Measurements from ENCODE around the gene MLST8. TPM values are rescaled to one million over a fixed set of nuclear protein-coding genes. Genes with fewer than 3 reads are reported as not detected.
A peak's percentile ranks its signal among the peaks of the same experiment; 100 is the strongest.

The MLST8 gene
- total RNA-seq, 2 experiments from 2014 or later, result 22.9 to 26.4 TPM

DNA sequence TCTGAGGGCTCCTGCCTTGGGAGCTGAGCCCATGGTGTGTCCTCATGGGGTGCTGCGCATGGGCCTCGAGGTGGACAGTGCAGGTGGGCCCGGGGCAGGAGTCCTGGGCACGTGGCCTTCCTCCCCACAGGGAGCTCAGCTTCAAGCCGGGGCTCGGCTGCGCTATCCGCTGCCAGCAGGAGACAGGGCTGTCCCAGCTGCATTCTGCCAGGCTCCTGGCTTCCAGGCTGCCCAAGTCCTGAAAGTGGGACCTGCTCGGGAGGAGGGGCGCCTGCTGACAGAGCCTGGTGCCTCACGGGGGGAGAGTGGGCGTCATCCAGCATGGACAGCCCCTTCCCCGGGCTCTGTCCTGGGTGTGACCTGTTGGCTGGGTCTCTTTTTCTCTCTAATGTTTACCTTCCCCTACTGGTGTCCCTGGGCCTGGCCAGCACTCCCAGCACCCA is 42.6 kb upstream of the MLST8 start:
- no peaks in the 10 kb centered on the region for H3K9me3 Mint-ChIP-seq
- H3K4me3 Mint-ChIP-seq, result no peak overlapping the region
- POLR2A ChIA-PET, result no interaction called here
- no peak overlapping the region for H3K4me3 ChIP-seq (ENCODE audit: low read length)
- CTCF ChIA-PET, result no interaction called here
- ATAC-seq (ENCODE audit: poor library complexity) (no peak), DNase-seq (no peak)
- peak overlapping the region in 1 of 2 donors; percentile 13 for H3K27ac ChIP-seq (ENCODE audit: low read depth in 1 of 2, low read length in 2 of 2)
- peaks cover 21% of the 10 kb centered on the region for H3K36me3 ChIP-seq (ENCODE audit: insufficient read depth, low read length)
- H3K4me1 Mint-ChIP-seq (ENCODE audit: low read depth), result peaks cover 4% of the 10 kb centered on the region
- peaks cover 4% of the 10 kb centered on the region for H3K36me3 Mint-ChIP-seq (ENCODE audit: low read depth)
- no peaks in the 10 kb centered on the region for H3K27me3 Mint-ChIP-seq
- H3K9me3 ChIP-seq (ENCODE audit: control insufficient read depth in 1 of 2, insufficient read depth in 1 of 2, low read length in 2 of 2), result peaks cover 0 to 11% of the 10 kb centered on the region in 2 experiments
- no peak for TF ChIP-seq CTCF (IDR thresholded peaks at IDR 0.05)
- no peaks in the 10 kb centered on the region for H3K27me3 ChIP-seq (ENCODE audit: control insufficient read depth in 1 of 2, insufficient read depth in 2 of 2, low read length in 2 of 2)
- peaks cover 33% of the 10 kb centered on the region for H3K4me1 ChIP-seq (ENCODE audit: insufficient read depth, low read length)
- peak overlapping the region; percentile 36 for H3K27ac Mint-ChIP-seq
- intact Hi-C loops (cut with DNase I, micrococcal nuclease), result no loop called here

DNA sequence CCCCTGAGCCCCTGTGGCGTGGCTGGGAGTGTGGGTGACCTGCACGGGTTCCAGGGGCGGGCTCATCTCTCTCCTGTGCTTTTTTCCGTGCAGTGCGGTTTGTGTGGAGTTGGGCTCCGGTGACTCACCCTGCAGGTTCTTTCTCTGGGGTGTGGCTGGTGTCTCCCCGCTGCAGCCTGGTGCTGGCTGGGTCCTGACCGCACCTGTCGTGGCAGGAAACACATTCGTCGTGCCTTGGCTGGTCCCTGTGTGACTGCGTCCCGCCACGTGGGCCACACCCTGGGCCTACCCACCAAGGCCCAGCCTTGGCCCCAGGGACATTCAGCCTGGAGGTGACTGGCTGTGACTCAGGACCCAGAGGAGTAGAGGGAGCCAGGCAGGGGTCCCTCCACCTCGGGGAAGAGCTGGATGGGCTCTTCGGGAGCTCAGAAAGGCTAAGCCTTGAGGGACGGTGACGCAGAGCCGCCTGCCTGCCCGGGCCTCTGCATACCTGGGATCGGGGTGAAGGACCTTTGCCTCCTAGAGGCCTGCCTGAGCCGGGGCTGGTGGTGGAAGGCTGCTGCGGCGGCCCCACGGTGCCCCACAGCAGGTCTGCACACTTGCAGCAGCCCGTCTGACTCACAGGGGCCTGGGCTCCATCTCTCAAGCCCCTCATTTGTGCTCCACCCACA is 41.9 kb upstream of the MLST8 start:
- Mint-ChIP-seq H3K27me3 (no peaks in the 10 kb centered on the region), H3K4me1 (ENCODE audit: low read depth) (peaks cover 4% of the 10 kb centered on the region), H3K27ac (peak overlapping the region; percentile 36), H3K9me3 (no peaks in the 10 kb centered on the region), H3K36me3 (ENCODE audit: low read depth) (peaks cover 4% of the 10 kb centered on the region), H3K4me3 (no peak overlapping the region)
- no peak overlapping the region for H3K4me3 ChIP-seq (ENCODE audit: low read length)
- CTCF ChIA-PET, result no interaction called here
- TF ChIP-seq CTCF (IDR thresholded peaks at IDR 0.05), result no peak
- ATAC-seq (ENCODE audit: poor library complexity) (peak; percentile 63), DNase-seq (peak in 5 of 14 experiments; percentile 19 to 72 (median 44))
- H3K4me1 ChIP-seq (ENCODE audit: insufficient read depth, low read length), result peaks cover 27% of the 10 kb centered on the region
- peak overlapping the region in 1 of 2 donors; percentile 17 for H3K27ac ChIP-seq (ENCODE audit: low read depth in 1 of 2, low read length in 2 of 2)
- peaks cover 23% of the 10 kb centered on the region for H3K36me3 ChIP-seq (ENCODE audit: insufficient read depth, low read length)
- POLR2A ChIA-PET, result no interaction called here
- intact Hi-C loops (cut with DNase I, micrococcal nuclease), result no loop called here
- H3K9me3 ChIP-seq (ENCODE audit: control insufficient read depth in 1 of 2, insufficient read depth in 1 of 2, low read length in 2 of 2), result peaks cover 0 to 11% of the 10 kb centered on the region in 2 experiments
- no peaks in the 10 kb centered on the region for H3K27me3 ChIP-seq (ENCODE audit: control insufficient read depth in 1 of 2, insufficient read depth in 2 of 2, low read length in 2 of 2)

DNA sequence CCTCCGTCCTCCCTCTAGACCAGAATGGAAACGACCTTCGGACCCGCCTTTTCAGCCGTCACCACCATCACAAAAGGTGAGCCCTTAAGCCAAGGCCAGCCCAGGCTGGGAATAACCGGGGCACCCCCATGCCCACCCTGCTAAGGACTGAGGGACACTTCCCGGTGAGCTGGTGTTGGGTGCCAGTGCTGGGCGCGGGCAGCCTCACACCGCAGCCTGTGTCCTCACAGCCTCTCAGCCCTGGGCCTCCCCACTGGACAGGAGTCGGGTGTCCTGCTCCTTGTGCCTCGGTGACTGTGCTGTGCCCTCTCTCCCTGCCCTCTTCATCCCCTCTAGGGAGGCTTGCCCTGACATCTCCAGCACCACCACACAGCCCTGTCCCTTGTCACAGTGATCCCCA is 39.4 kb upstream of the MLST8 start:
- CTCF ChIA-PET, result no interaction called here
- POLR2A ChIA-PET, result no interaction called here
- Mint-ChIP-seq H3K9me3 (no peaks in the 10 kb centered on the region), H3K27me3 (no peaks in the 10 kb centered on the region), H3K4me1 (ENCODE audit: low read depth) (no peaks in the 10 kb centered on the region), H3K27ac (no peak overlapping the region), H3K36me3 (ENCODE audit: low read depth) (peaks cover 4% of the 10 kb centered on the region), H3K4me3 (no peak overlapping the region)
- H3K36me3 ChIP-seq (ENCODE audit: insufficient read depth, low read length), result peaks cover 34% of the 10 kb centered on the region
- no peak overlapping the region for H3K4me3 ChIP-seq (ENCODE audit: low read length)
- peaks cover 16% of the 10 kb centered on the region for H3K4me1 ChIP-seq (ENCODE audit: insufficient read depth, low read length)
- ATAC-seq (ENCODE audit: poor library complexity), result no peak
- H3K9me3 ChIP-seq (ENCODE audit: control insufficient read depth in 1 of 2, insufficient read depth in 1 of 2, low read length in 2 of 2), result peaks cover 0 to 11% of the 10 kb centered on the region in 2 experiments
- no peak overlapping the region for H3K27ac ChIP-seq (ENCODE audit: low read depth in 1 of 2, low read length in 2 of 2)
- TF ChIP-seq CTCF (IDR thresholded peaks at IDR 0.05), result no peak
- no peaks in the 10 kb centered on the region for H3K27me3 ChIP-seq (ENCODE audit: control insufficient read depth in 1 of 2, insufficient read depth in 2 of 2, low read length in 2 of 2)
- intact Hi-C loops (cut with DNase I, micrococcal nuclease), result no loop called here
- DNase-seq, result no peak
